Mesenchymal stem cell (in vitro differentiated cells and primary cell): ENCODE measurements around the gene VAX1. TPM values are rescaled to one million over a fixed set of nuclear protein-coding genes. Genes with fewer than 3 reads are reported as not detected.
"Not testable (repeated sequence)": the region's sequence is repeated elsewhere in the genome, so short reads cannot be mapped to it uniquely, and the experiment has no call there.

Source experiments
- DNase-seq: peaks from one replicate; pipeline ENCODE4 v3.0.0-alpha.2; 2013
- H2AFZ ChIP-seq: one replicate; pipeline ENCODE4 v1.6.1; 2013; ENCODE audit warnings: low read depth, mild to moderate bottlenecking, control low read depth, inconsistent platforms, low read length, moderate library complexity
- H2AK5ac ChIP-seq: 2 replicates; pipeline ENCODE4 v1.6.1; 2013; ENCODE audit warnings: low read length, moderate library complexity, mild to moderate bottlenecking, inconsistent platforms; ENCODE audit not compliant: severe bottlenecking
- H2BK120ac ChIP-seq: one replicate; pipeline ENCODE4 v1.6.1; 2013; ENCODE audit warnings: low read depth, mild to moderate bottlenecking, inconsistent platforms, low read length, moderate library complexity
- H2BK12ac ChIP-seq, 2 experiments: one replicate each; pipeline ENCODE4 v1.6.1; 2013; ENCODE audit warnings: inconsistent platforms in 2 of 2, low read length in 2 of 2, mild to moderate bottlenecking in 2 of 2, moderate library complexity in 2 of 2, control low read depth in 1 of 2
- H2BK15ac ChIP-seq: one replicate; pipeline ENCODE4 v1.6.1; 2013; ENCODE audit warnings: mild to moderate bottlenecking, low read depth, inconsistent platforms; ENCODE audit not compliant: poor library complexity, severe bottlenecking
- H2BK5ac ChIP-seq: 2 replicates; pipeline ENCODE4 v1.6.1; 2013; ENCODE audit warnings: low read depth, mild to moderate bottlenecking, low read length, control low read depth, inconsistent platforms; ENCODE audit not compliant: poor library complexity, severe bottlenecking
- H3K14ac ChIP-seq, 2 experiments: one replicate each; pipeline ENCODE4 v1.6.1; 2013; ENCODE audit warnings: inconsistent platforms in 2 of 2, low read length in 2 of 2, control low read depth in 1 of 2, mild to moderate bottlenecking in 1 of 2, moderate library complexity in 1 of 2
- H3K18ac ChIP-seq, 2 experiments: one replicate each; pipeline ENCODE4 v1.6.1; 2013; ENCODE audit warnings: inconsistent platforms in 2 of 2, low read length in 2 of 2, control low read depth in 1 of 2, low read depth in 1 of 2, mild to moderate bottlenecking in 1 of 2
- H3K23ac ChIP-seq, 2 experiments: one replicate each; pipeline ENCODE4 v1.6.1; 2013; ENCODE audit warnings: inconsistent platforms in 2 of 2, low read length in 2 of 2, mild to moderate bottlenecking in 2 of 2, moderate library complexity in 2 of 2, control low read depth in 1 of 2
- H3K27ac ChIP-seq: 2 replicates; pipeline ENCODE4 v1.5.1; 2013; ENCODE audit warnings: mild to moderate bottlenecking, moderate library complexity, low read length, control low read depth, inconsistent platforms; ENCODE audit not compliant: poor library complexity, severe bottlenecking
- H3K27me3 ChIP-seq, 2 experiments: 2 replicates each; pipeline versions ENCODE4 v1.6.1 to v1.7.0; 2013; ENCODE audit warnings: low read length in 2 of 2, mild to moderate bottlenecking in 2 of 2, moderate library complexity in 2 of 2, control low read depth in 1 of 2, inconsistent platforms in 1 of 2; ENCODE audit not compliant: control insufficient read depth in 1 of 2, insufficient read depth in 1 of 2
- H3K36me3 ChIP-seq, 2 experiments: 2 replicates each; pipeline versions ENCODE4 v1.6.1 to v1.7.0; 2013; ENCODE audit warnings: low read length in 2 of 2, control low read depth in 1 of 2, inconsistent platforms in 1 of 2, low read depth in 1 of 2, mild to moderate bottlenecking in 1 of 2; ENCODE audit not compliant: insufficient read depth in 2 of 2, control insufficient read depth in 1 of 2
- H3K4ac ChIP-seq, 2 experiments: one replicate each; pipeline ENCODE4 v1.6.1; 2013; ENCODE audit warnings: inconsistent platforms in 2 of 2, low read length in 2 of 2, mild to moderate bottlenecking in 2 of 2, moderate library complexity in 2 of 2, control low read depth in 1 of 2, low read depth in 1 of 2
- H3K4me1 ChIP-seq: 2 replicates; pipeline ENCODE4 v1.6.1; 2013; ENCODE audit warnings: low read depth, low read length, control low read depth; ENCODE audit not compliant: control insufficient read depth, insufficient read depth
- H3K4me2 ChIP-seq: 2 replicates; pipeline ENCODE4 v1.6.1; 2013; ENCODE audit warnings: low read length, mild to moderate bottlenecking, inconsistent platforms; ENCODE audit not compliant: poor library complexity, severe bottlenecking
- H3K4me3 ChIP-seq, 2 experiments: 2 replicates each; pipeline versions ENCODE4 v1.5.1 to v1.7.0; 2013; ENCODE audit warnings: low read length in 2 of 2, mild to moderate bottlenecking in 2 of 2, control low read depth in 1 of 2, low read depth in 1 of 2; ENCODE audit not compliant: insufficient read depth in 1 of 2
- H3K79me1 ChIP-seq: replicated peaks from 2 replicates; pipeline ENCODE4 v1.6.1; 2013; ENCODE audit warnings: mild to moderate bottlenecking, control low read depth, low read length, inconsistent platforms; ENCODE audit not compliant: poor library complexity, severe bottlenecking
- H3K9ac ChIP-seq: 2 replicates; pipeline ENCODE4 v1.7.0; 2013; ENCODE audit warnings: mild to moderate bottlenecking, low read length, moderate library complexity
- H3K9me3 ChIP-seq: 2 replicates; pipeline ENCODE4 v1.7.0; 2013; ENCODE audit warnings: mild to moderate bottlenecking, low read length; ENCODE audit not compliant: control insufficient read depth
- H4K8ac ChIP-seq: one replicate; pipeline ENCODE4 v1.6.1; 2013; ENCODE audit warnings: inconsistent platforms, mild to moderate bottlenecking, low read length, moderate library complexity
- H4K91ac ChIP-seq: one replicate; pipeline ENCODE4 v1.6.1; 2013; ENCODE audit warnings: mild to moderate bottlenecking, low read length, inconsistent platforms
- WGBS: methylation state at CpG from one replicate; pipeline ENCODE4 v1.1.7; 2013; ENCODE audit warnings: mixed read lengths; 5-methylcytosine and 5-hydroxymethylcytosine counted together
- small RNA-seq: library from polyadenylated mRNA; stranded (forward); fragments of <200 nt; extraction: miRNeasy Mini kit (QIAGEN cat#:217004); gene quantifications from one replicate; pipeline ENCODE3, GENCODE V24; 2013; ENCODE audit warnings: low read depth

VAX1 gene

GRCh38 chr10:117084421-117085246, 53.4 kb downstream of the VAX1 start:
- H3K27ac ChIP-seq, H3K23ac ChIP-seq, H3K4me2 ChIP-seq, H3K36me3 ChIP-seq, H3K14ac ChIP-seq, H3K9ac ChIP-seq, H2AK5ac ChIP-seq, H4K8ac ChIP-seq, H2BK5ac ChIP-seq, H2BK120ac ChIP-seq, H3K79me1 ChIP-seq, H3K9me3 ChIP-seq, H2BK12ac ChIP-seq, H3K18ac ChIP-seq, H4K91ac ChIP-seq, DNase-seq, H3K4ac ChIP-seq, H2AFZ ChIP-seq, H3K4me1 ChIP-seq, H3K27me3 ChIP-seq, H3K4me3 ChIP-seq, H2BK15ac ChIP-seq: not testable (repeated sequence)
- 61% methylated on average over 27 of the region's 31 CpGs for WGBS

Small RNA genes within 50 kb of the gene (small RNA-seq; reads per million reads assigned to genes)
- not detected for gene MIR3663
